K562 (cell line): ENCODE data around the gene RNF113B.

ENCODE experiments used
- ATF6 ChIP-seq: sonication (generic); formaldehyde crosslinking; IDR thresholded peaks from 2 replicates; pipeline ENCODE4 v1.4.0; 2020; ENCODE audit warnings: mild to moderate bottlenecking, missing genetic modification reagents
- CBX1 ChIP-seq: sonication (generic); IDR thresholded peaks from 2 replicates; pipeline ENCODE4 v1.6.1; 2016; ENCODE audit warnings: antibody characterized with exemption, low read depth, mild to moderate bottlenecking
- CHD1 ChIP-seq: fragments of 200-600 bp; sonication (generic); IDR thresholded peaks from one replicate; pipeline ENCODE4 v1.6.1; 2012; ENCODE audit warnings: mild to moderate bottlenecking, moderate library complexity, low read length, inconsistent platforms
- ELF4 ChIP-seq: fragments of 450-650 bp; formaldehyde crosslinking; IDR thresholded peaks from 2 replicates; pipeline ENCODE4 v1.4.0; 2022; ENCODE audit warnings: missing genetic modification characterization
- FUS ChIP-seq: fragments of 200-400 bp; formaldehyde crosslinking; optimal IDR thresholded peaks from 2 replicates; pipeline ENCODE3; 2017; ENCODE audit warnings: low read depth, low read length
- LEF1 ChIP-seq: fragments of 450-650 bp; IDR thresholded peaks from 2 replicates; pipeline ENCODE4 v1.6.1; 2016; ENCODE audit warnings: mild to moderate bottlenecking
- MYC ChIP-seq, 2 experiments: fragments of 250-450 bp in 1 of 2; sonication (Bioruptor Pico) in 1 of 2; IDR thresholded peaks; 2 replicates each; pipeline versions ENCODE4 v1.5.1 to v1.6.1; 2012 to 2021; ENCODE audit warnings: low read depth in 2 of 2, borderline replicate concordance in 1 of 2, improper control_type of control experiment in 1 of 2, low read length in 1 of 2, mild to moderate bottlenecking in 1 of 2, moderate library complexity in 1 of 2
- PHB2 ChIP-seq: fragments of 450-650 bp; IDR thresholded peaks from 2 replicates; pipeline ENCODE4 v1.6.1; 2017; ENCODE audit warnings: low read depth
- POLR2A ChIP-seq: fragments of 450-650 bp; conservative IDR thresholded peaks from 2 replicates; pipeline ENCODE4 v1.6.1; 2016
- POLR2AphosphoS5 ChIP-seq: IDR thresholded peaks from 2 replicates; pipeline ENCODE4 v1.6.1; 2011; ENCODE audit warnings: mild to moderate bottlenecking, low read depth, low read length, moderate library complexity; ENCODE audit not compliant: control insufficient read depth, insufficient read depth
- RCOR1 ChIP-seq, 2 experiments: IDR thresholded peaks; 2 replicates each; pipeline ENCODE4 v1.6.1; 2012; ENCODE audit warnings: low read depth in 2 of 2, low read length in 2 of 2, borderline replicate concordance in 1 of 2, improper control_type of control experiment in 1 of 2
- USF2 ChIP-seq: sonication (generic); formaldehyde crosslinking; IDR thresholded peaks from 2 replicates; pipeline ENCODE4 v1.5.0; 2020; ENCODE audit warnings: missing genetic modification reagents

DNA sequence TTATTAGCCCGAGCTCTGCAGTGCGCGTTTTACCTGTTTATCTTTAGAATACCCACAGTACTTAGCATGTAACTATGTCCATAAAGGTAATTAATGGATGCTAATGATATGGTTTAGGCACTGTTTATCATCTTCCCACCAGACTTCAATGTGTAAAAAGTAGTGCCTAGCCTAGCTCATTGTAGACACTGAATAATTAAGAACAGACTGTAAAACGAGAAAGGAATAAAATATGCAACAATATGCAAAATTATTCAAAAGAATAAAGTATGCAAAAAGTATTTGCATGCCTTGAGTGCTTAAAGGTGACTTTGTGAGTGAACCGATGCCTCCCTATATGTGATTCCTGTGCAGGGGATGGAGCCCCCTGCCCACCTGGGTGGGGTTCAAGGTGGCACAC lies 35.7 kb upstream of the RNF113B start:
- no peak for TF ChIP-seq POLR2A
- TF ChIP-seq RCOR1 (IDR thresholded peaks at IDR 0.05; ENCODE audit: borderline replicate concordance in 1 of 2, low read depth in 2 of 2, low read length in 2 of 2), result no peak
- no peak for TF ChIP-seq CHD1
- no peak for TF ChIP-seq PHB2
- no peak for TF ChIP-seq ATF6 (CRISPR knock-in tag)
- TF ChIP-seq MYC (IDR thresholded peaks at IDR 0.05; ENCODE audit: low read depth, low read length), result no peak
- no peak for TF ChIP-seq MYC (CRISPR knock-in tag; IDR thresholded peaks at IDR 0.05; ENCODE audit: borderline replicate concordance, low read depth)
- TF ChIP-seq ELF4 (CRISPR knock-in tag), result no peak
- TF ChIP-seq CBX1, result no peak
- no peak for TF ChIP-seq USF2
- TF ChIP-seq POLR2AphosphoS5, result no peak
- TF ChIP-seq LEF1, result no peak
- no peak for TF ChIP-seq FUS
